Progenitor cell of endocrine pancreas (in vitro differentiated cells): Measurements from ENCODE around the gene ASAP3. TPM values are rescaled to one million over a fixed set of nuclear protein-coding genes. Genes with fewer than 3 reads are reported as not detected.

Experiments
- DNase-seq: peaks from one replicate; pipeline ENCODE4 v3.0.0; 2021; ENCODE audit warnings: low spot score; ENCODE audit not compliant: unreplicated experiment
- H3K27ac Mint-ChIP-seq: 2 replicates; pipeline ENCODE4 v1.8.0; 2021; ENCODE audit warnings: mild to moderate bottlenecking, moderate library complexity, mixed read lengths
- H3K27me3 Mint-ChIP-seq: 2 replicates; pipeline ENCODE4 v1.8.0; 2021; ENCODE audit warnings: mixed read lengths
- H3K36me3 Mint-ChIP-seq: 2 replicates; pipeline ENCODE4 v1.8.0; 2022; ENCODE audit warnings: mixed read lengths; ENCODE audit not compliant: insufficient read depth
- H3K4me1 Mint-ChIP-seq: 2 replicates; pipeline ENCODE4 v1.8.0; 2021; ENCODE audit warnings: low read depth, mixed read lengths
- H3K4me3 Mint-ChIP-seq: 2 replicates; pipeline ENCODE4 v1.8.0; 2021; ENCODE audit warnings: low read depth, mild to moderate bottlenecking, moderate library complexity, mixed read lengths
- H3K9me3 Mint-ChIP-seq: 2 replicates; pipeline ENCODE4 v1.8.0; 2021; ENCODE audit warnings: low read depth, mixed read lengths
- total RNA-seq: library from RNA; stranded (reverse); gene quantifications from 2 replicates; pipeline ENCODE4 v1.2.1, GENCODE V29; 2021
- TF ChIP-seq, protein P1 (sequence below): fragments of 200-600 bp; sonication (generic); IDR thresholded peaks from one replicate; pipeline ENCODE4 v1.5.0; 2021; ENCODE audit warnings: antibody characterized with exemption, mild to moderate bottlenecking; ENCODE audit not compliant: unreplicated experiment

ASAP3 gene
- total RNA-seq, 1 donor from 2014 or later, result 67.8 TPM

DNA sequence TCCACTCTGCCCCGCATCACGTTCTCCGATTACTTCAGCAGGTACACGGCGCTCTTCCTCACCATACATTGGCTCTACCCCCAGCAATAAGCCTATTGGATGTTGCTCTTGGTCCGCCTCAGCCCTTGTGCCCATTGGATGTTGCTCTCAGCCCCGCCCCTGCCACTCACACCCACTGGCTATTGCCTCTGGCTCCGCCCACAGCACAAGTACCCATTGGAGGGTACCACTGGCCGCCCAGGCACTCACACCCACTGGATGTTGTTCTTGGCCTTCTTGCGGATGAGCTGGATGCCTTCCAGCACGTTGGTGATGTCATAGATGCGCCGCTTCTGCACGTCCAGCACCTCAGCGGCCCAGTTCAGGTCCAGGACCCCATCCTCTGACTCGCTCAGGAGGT lies 37.6 kb upstream of the ASAP3 start:
- peaks cover 4% of the 10 kb centered on the region for H3K36me3 Mint-ChIP-seq
- no peak for DNase-seq
- no peaks in the 10 kb centered on the region for H3K4me1 Mint-ChIP-seq
- no peak overlapping the region for H3K27ac Mint-ChIP-seq
- TF ChIP-seq, protein P1, sequence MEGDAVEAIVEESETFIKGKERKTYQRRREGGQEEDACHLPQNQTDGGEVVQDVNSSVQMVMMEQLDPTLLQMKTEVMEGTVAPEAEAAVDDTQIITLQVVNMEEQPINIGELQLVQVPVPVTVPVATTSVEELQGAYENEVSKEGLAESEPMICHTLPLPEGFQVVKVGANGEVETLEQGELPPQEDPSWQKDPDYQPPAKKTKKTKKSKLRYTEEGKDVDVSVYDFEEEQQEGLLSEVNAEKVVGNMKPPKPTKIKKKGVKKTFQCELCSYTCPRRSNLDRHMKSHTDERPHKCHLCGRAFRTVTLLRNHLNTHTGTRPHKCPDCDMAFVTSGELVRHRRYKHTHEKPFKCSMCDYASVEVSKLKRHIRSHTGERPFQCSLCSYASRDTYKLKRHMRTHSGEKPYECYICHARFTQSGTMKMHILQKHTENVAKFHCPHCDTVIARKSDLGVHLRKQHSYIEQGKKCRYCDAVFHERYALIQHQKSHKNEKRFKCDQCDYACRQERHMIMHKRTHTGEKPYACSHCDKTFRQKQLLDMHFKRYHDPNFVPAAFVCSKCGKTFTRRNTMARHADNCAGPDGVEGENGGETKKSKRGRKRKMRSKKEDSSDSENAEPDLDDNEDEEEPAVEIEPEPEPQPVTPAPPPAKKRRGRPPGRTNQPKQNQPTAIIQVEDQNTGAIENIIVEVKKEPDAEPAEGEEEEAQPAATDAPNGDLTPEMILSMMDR, result no peak
- no peaks in the 10 kb centered on the region for H3K27me3 Mint-ChIP-seq
- H3K4me3 Mint-ChIP-seq, result no peak overlapping the region
- H3K9me3 Mint-ChIP-seq, result no peaks in the 10 kb centered on the region

DNA sequence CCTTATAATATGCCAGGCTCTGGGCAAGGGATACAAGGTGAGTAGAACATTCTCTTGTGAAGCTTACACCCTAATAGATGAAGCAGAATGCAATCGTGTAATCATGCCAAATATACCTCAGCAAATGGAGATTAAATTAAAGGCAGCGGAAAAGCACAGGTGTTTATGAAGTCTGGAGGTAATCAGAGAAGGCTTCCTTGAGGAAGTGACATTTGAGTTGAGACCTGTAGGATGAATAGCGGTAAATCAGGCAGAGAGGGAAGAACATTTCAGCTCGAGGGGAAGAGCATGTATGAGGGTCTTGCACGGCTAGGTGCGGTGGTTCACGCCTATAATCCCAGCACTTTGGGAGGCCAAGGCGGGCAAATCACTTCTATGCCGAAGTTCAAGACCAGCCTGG lies 33.6 kb upstream of the ASAP3 start:
- H3K4me3 Mint-ChIP-seq, result no peak overlapping the region
- H3K27me3 Mint-ChIP-seq, result no peaks in the 10 kb centered on the region
- DNase-seq, result no peak
- H3K27ac Mint-ChIP-seq, result no peak overlapping the region
- no peaks in the 10 kb centered on the region for H3K9me3 Mint-ChIP-seq
- TF ChIP-seq, protein P1, result no peak
- peaks cover 6% of the 10 kb centered on the region for H3K36me3 Mint-ChIP-seq
- H3K4me1 Mint-ChIP-seq, result no peaks in the 10 kb centered on the region

DNA sequence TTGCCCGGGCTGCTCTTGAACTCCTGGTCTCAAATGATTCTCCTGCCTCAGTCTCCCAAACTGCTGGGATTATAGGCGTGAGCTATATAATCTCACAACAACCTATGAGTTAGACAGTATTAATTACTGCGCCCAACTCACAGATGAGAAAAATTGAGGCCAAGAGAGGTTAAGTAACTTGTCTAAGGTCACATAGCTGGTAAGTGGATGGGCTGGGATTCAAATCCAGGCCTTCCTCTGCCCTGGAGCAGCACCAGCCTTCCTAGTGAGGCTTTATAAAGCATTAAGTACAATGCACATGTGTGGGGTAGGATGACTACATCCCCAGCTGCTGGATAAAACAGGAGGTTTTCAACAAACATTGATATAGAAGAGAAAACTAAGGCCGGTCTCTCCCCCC lies 31.9 kb upstream of the ASAP3 start:
- H3K27me3 Mint-ChIP-seq, result no peaks in the 10 kb centered on the region
- no peak for DNase-seq
- peaks cover 6% of the 10 kb centered on the region for H3K36me3 Mint-ChIP-seq
- no peaks in the 10 kb centered on the region for H3K9me3 Mint-ChIP-seq
- TF ChIP-seq, protein P1, result no peak
- H3K27ac Mint-ChIP-seq, result no peak overlapping the region
- H3K4me3 Mint-ChIP-seq, result no peak overlapping the region
- H3K4me1 Mint-ChIP-seq, result no peaks in the 10 kb centered on the region

DNA sequence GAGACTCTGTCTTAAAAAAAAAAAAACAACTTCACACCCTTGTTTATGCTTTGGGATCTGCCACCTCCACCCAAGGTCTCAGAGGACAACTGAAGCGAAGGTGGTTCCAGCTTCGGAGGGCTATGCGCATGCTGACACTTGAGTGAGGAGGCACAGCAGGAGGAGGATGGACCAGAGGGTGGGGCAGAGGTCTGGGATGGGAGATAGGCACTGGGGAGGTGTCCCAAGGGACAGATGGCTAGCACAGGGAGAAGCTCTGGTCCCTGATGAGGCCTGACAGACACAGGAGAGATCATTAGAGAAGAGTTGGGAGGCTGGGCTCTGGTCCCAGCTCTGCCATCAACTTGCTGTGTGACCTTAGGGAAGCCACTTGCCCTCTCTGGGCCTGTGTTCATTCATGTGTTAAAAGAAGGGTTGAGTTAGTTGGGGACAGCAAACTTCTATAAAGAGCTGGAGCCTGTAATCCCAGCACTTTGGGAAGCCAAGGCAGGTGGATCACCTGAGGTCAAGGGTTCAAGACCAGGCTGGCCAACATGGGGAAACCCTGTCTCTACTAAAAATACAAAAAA lies 30.2 kb upstream of the ASAP3 start:
- Mint-ChIP-seq H3K4me3 (no peak overlapping the region), H3K36me3 (peaks cover 8% of the 10 kb centered on the region), H3K27ac (no peak overlapping the region), H3K9me3 (no peaks in the 10 kb centered on the region), H3K4me1 (no peaks in the 10 kb centered on the region), H3K27me3 (no peaks in the 10 kb centered on the region)
- TF ChIP-seq, protein P1, result no peak
- DNase-seq, result no peak

DNA sequence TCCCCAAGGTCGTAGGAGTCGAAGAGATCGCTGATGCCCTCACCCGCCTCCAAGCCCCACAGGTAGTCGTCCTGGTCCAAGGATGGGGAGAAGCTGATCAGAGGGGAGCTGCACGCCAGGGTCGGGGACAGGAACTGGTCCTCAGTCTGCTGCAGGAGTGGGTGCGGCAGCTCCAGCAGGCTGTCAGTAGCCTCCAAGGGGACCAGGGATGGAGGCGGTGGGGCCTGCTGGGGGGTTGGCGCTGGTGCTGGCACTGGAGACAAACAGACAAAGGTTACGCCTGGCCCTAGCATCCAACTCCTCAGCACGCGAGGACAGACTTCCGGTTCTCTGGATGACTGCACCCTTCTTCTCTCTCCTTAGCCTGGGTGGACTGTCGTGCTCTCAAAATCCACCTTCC lies 25.9 kb upstream of the ASAP3 start:
- H3K4me1 Mint-ChIP-seq, result peaks cover 2% of the 10 kb centered on the region
- no peak for DNase-seq
- no peak overlapping the region for H3K4me3 Mint-ChIP-seq
- H3K36me3 Mint-ChIP-seq, result peaks cover 6% of the 10 kb centered on the region
- H3K27ac Mint-ChIP-seq, result no peak overlapping the region
- no peaks in the 10 kb centered on the region for H3K27me3 Mint-ChIP-seq
- H3K9me3 Mint-ChIP-seq, result no peaks in the 10 kb centered on the region
- TF ChIP-seq, protein P1, result no peak
